Measurements from ENCODE around the gene VN1R4. TPM values are rescaled to one million over a fixed set of nuclear protein-coding genes. Genes with fewer than 3 reads are reported as not detected.
A peak's percentile ranks its signal among the peaks of the same experiment; 100 is the strongest.
"Not testable (repeated sequence)": the region's sequence is repeated elsewhere in the genome, so short reads cannot be mapped to it uniquely, and the experiment has no call there.

Gene VN1R4
- total RNA-seq, 2 experiments from 2014 or later: not detected

DNA sequence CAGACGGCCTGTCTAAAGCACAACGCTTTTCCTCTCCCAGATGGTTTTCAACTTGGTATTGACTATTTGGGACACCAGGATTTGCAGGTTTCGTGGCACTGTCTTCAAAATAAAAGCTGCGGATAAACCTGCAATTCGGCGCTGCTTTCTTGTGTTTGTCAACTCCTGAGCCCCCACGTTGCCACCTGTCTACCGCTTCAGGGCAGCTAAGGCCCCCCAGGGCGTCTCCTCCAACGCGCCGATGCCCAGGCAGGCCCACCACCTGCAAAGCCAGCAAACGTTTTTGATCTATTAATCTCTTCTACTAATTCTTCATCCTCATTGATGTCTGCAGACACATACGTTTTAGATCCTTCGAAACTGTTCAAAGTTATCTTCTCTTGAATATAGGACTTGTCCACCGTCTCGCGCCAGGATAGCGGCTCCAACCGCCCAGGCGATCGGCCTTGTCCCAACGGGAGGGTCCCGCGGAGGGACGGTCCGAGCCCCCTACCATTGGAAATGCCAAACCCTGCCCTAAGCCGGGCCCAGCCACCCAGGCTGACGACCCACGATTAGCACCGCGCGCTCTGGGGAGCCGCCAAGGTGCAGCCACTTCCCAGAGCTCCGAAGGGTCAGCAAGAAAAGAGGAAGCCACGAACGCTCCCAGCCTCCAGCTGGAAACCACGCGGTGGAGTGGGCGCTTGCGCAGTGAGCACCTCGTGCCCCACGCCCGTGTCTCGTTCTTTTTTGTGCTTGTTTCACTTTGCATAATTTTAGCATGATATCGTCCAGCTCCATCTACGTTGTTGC, 23.4 kb upstream of the VN1R4 start:
- POLR2A ChIA-PET: no interaction called here
- TF ChIP-seq, protein P1, sequence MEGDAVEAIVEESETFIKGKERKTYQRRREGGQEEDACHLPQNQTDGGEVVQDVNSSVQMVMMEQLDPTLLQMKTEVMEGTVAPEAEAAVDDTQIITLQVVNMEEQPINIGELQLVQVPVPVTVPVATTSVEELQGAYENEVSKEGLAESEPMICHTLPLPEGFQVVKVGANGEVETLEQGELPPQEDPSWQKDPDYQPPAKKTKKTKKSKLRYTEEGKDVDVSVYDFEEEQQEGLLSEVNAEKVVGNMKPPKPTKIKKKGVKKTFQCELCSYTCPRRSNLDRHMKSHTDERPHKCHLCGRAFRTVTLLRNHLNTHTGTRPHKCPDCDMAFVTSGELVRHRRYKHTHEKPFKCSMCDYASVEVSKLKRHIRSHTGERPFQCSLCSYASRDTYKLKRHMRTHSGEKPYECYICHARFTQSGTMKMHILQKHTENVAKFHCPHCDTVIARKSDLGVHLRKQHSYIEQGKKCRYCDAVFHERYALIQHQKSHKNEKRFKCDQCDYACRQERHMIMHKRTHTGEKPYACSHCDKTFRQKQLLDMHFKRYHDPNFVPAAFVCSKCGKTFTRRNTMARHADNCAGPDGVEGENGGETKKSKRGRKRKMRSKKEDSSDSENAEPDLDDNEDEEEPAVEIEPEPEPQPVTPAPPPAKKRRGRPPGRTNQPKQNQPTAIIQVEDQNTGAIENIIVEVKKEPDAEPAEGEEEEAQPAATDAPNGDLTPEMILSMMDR (IDR thresholded peaks at IDR 0.05): no peak
- Mint-ChIP-seq H3K4me1 (ENCODE audit: low read depth) (no peaks in the 10 kb centered on the region), H3K9me3 (peaks cover 39% of the 10 kb centered on the region), H3K36me3 (ENCODE audit: low read depth) (peaks cover 6% of the 10 kb centered on the region), H3K4me3 (no peak overlapping the region), H3K27ac (no peak overlapping the region), H3K27me3 (no peaks in the 10 kb centered on the region)
- CTCF ChIA-PET: no interaction called here
- intact Hi-C loops (cut with micrococcal nuclease): no loop called here
- DNase-seq (no peak), ATAC-seq (no peak)

DNA sequence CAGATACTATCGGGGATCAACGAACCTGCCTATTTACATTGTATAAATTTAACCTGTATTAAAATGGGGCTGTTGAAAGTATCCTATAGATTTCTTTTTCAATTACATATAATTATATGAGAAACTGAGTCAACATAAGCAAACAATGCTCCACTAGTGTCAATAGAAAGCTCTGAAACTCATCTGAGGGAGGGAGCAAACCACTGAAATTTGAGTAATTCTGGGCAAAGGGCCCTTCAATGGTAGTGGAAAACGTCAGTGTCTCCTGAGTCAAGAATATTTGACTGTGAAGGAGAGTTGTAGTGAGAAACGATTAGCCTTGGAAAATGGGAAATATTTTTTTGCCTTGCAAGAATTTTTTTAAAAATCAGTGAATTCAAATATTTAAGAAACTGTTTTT, 17.6 kb upstream of the VN1R4 start:
- POLR2A ChIA-PET: no interaction called here
- no peaks in the 10 kb centered on the region for H3K4me1 Mint-ChIP-seq (ENCODE audit: low read depth)
- intact Hi-C loops (cut with micrococcal nuclease): no loop called here
- H3K36me3 Mint-ChIP-seq (ENCODE audit: low read depth): no peaks in the 10 kb centered on the region
- TF ChIP-seq, protein P1 (IDR thresholded peaks at IDR 0.05): no peak
- no peak overlapping the region for H3K4me3 Mint-ChIP-seq
- CTCF ChIA-PET: no interaction called here
- no peak for ATAC-seq
- H3K9me3 Mint-ChIP-seq: peaks cover 11% of the 10 kb centered on the region
- no peak for DNase-seq
- H3K27ac Mint-ChIP-seq: no peak overlapping the region
- H3K27me3 Mint-ChIP-seq: peaks cover 2% of the 10 kb centered on the region

DNA sequence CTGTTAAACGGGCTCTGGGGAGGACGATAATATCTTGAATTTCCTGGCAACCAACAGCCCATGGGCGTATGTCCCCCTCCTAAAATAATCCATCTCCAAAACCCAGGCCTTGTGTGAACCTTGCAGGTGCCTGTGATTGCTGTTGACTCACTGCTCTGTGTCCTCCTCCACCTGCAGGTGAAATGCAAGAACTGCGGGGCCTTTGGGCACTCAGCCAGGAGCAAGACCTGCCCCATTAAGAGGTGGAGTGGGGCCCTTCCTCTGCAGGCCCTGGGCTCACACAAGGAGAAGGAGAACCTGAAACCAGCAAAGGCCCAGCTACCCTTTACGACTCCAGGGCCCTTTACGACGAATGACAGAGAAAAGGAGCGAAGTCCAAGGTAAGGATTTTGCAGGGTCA, 14.4 kb upstream of the VN1R4 start:
- H3K36me3 Mint-ChIP-seq (ENCODE audit: low read depth); H3K9me3 Mint-ChIP-seq; ATAC-seq; intact Hi-C loops (cut with micrococcal nuclease); H3K27me3 Mint-ChIP-seq; H3K4me1 Mint-ChIP-seq (ENCODE audit: low read depth); POLR2A ChIA-PET; H3K27ac Mint-ChIP-seq; CTCF ChIA-PET; H3K4me3 Mint-ChIP-seq: not testable (repeated sequence)
- DNase-seq: peak; percentile 20

DNA sequence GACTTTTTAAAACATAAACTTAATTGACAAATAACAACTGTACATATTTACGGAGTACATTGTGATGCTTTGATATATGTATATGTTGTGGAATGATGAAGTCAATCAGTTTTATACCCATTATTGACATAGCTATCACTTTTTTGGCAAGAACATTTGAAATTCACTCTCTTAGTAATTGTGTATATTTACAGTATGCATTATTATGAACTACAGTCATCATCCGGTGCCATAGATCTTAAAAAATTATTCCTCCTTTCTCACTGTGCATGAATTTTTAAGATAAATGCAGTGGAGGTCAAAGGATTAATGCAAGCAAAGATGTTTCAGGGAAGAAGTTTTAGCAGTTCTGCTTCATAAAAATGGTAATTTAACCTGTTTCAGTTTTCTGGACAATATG, 8.0 kb upstream of the VN1R4 start:
- Mint-ChIP-seq H3K4me1 (ENCODE audit: low read depth) (no peaks in the 10 kb centered on the region), H3K9me3 (peaks cover 13% of the 10 kb centered on the region), H3K4me3 (no peak overlapping the region), H3K36me3 (ENCODE audit: low read depth) (peaks cover 1% of the 10 kb centered on the region), H3K27ac (no peak overlapping the region), H3K27me3 (peaks cover 4% of the 10 kb centered on the region)
- CTCF ChIA-PET: no interaction called here
- intact Hi-C loops (cut with micrococcal nuclease): no loop called here
- TF ChIP-seq, protein P1 (IDR thresholded peaks at IDR 0.05): no peak
- DNase-seq (no peak), ATAC-seq (no peak)
- POLR2A ChIA-PET: no interaction called here

DNA sequence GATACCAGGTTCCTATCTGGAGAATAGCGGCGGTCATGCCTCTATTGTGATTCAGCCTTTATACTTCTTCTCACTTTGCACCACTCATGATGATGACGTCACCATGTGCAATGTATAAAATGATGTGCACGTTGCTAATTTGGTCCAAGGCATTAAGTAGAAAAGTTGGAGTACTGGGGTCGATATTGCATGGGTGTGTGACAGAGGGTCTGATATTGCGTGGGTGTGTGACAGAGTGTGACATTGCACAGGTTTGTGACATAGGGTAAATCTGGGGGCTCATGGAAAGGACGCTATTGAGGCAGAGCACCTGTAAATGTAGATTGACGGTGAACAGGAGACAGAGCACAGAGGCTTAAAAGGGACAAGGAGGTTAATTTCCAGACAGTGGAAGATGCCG, 4.5 kb upstream of the VN1R4 start:
- no peak overlapping the region for H3K27ac Mint-ChIP-seq
- ATAC-seq (no peak), DNase-seq (no peak)
- POLR2A ChIA-PET: no interaction called here
- H3K9me3 Mint-ChIP-seq: peaks cover 17% of the 10 kb centered on the region
- no peak overlapping the region for H3K4me3 Mint-ChIP-seq
- peaks cover 1% of the 10 kb centered on the region for H3K36me3 Mint-ChIP-seq (ENCODE audit: low read depth)
- no peaks in the 10 kb centered on the region for H3K4me1 Mint-ChIP-seq (ENCODE audit: low read depth)
- TF ChIP-seq, protein P1 (IDR thresholded peaks at IDR 0.05): no peak
- CTCF ChIA-PET: no interaction called here
- peaks cover 4% of the 10 kb centered on the region for H3K27me3 Mint-ChIP-seq
- intact Hi-C loops (cut with micrococcal nuclease): no loop called here

DNA sequence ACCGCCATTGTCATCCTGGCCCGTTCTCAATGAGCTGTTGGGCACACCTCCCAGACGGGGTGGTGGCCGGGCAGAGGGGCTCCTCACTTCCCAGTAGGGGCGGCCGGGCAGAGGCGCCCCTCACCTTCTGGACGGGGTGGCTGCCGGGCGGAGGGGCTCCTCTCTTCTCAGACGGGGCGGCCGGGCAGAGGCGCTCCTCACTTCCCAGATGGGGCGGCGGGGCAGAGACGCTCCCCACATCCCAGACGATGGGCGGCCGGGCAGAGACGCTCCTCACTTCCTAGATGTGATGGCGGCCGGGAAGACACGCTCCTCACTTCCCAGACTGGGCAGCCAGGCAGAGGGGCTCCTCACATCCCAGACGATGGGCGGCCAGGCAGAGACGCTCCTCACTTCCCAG, 2.3 kb upstream of the VN1R4 start:
- H3K27ac Mint-ChIP-seq; intact Hi-C loops (cut with micrococcal nuclease); ATAC-seq; CTCF ChIA-PET; H3K4me1 Mint-ChIP-seq (ENCODE audit: low read depth); POLR2A ChIA-PET; H3K27me3 Mint-ChIP-seq; H3K4me3 Mint-ChIP-seq; DNase-seq; H3K36me3 Mint-ChIP-seq (ENCODE audit: low read depth): not testable (repeated sequence)
- H3K9me3 Mint-ChIP-seq: peaks cover 23% of the 10 kb centered on the region

DNA sequence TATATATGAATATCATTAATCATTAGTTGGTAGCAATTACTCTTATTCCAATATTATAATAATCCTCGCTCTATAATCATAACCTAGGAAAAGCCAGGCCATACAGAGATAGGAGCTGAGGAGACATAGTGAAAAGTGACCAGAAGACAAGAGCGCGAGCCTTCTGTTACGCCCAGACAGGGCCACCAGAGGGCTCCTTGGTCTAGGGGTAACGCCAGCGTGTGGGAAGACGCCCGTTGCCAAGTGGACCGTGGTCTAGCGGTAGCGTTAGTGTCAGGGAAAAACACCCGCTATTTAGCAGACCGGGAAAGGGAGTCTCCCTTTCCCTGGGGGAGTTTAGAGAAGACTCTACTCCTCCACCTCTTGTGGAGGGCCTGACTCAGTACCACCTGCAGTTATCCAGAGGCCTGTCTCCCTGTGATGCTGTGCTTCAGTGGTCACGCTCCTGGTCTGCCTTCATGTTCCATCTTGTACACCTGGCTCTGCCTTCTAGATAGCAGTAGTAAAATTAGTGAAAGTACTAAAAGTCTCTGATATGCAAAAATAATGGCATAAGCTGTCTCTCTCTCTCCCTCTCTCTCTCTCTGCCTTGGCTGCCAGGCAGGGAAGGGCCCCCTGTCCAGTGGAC, 9.7 kb downstream of the VN1R4 start, which contains the start of gene VN1R2:
Gene VN1R2, plus strand, starts transcription at position 578 of the 628 bp plus-strand sequence. CDS start 84 bp downstream, outside the sequence.
- Mint-ChIP-seq H3K36me3 (ENCODE audit: low read depth) (peaks cover 17% of the 10 kb centered on the region), H3K9me3 (peaks cover 29% of the 10 kb centered on the region), H3K4me1 (ENCODE audit: low read depth) (peaks cover 10% of the 10 kb centered on the region)
- CTCF ChIA-PET; H3K4me3 Mint-ChIP-seq; H3K27me3 Mint-ChIP-seq; intact Hi-C loops (cut with micrococcal nuclease); ATAC-seq; H3K27ac Mint-ChIP-seq; POLR2A ChIA-PET: not testable (repeated sequence)
- DNase-seq: peak; percentile 9

Measured in activated CD8-positive, alpha-beta T cell treated with anti-CD3 and anti-CD28 coated beads for 36 hours (primary cell).